GM23338 (cell line): ENCODE data around the gene ZNF366. TPM values are rescaled to one million over a fixed set of nuclear protein-coding genes. Genes with fewer than 3 reads are reported as not detected.

ENCODE experiments used
- ATAC-seq: fragments of 200-7000 bp; cut with Tn5 transposase; 3 replicates; pipeline ENCODE4 v1.9.1; 2020
- DNase-seq: peaks from one replicate; pipeline ENCODE4 v3.0.0-alpha.2; 2015; ENCODE audit warnings: low spot score
- H2AFZ ChIP-seq: fragments of 200-600 bp; sonication (generic); 2 replicates; pipeline ENCODE4 v1.8.0; 2016; ENCODE audit warnings: antibody characterized with exemption, mild to moderate bottlenecking, moderate library complexity
- H3F3A ChIP-seq: fragments of 200-600 bp; sonication (generic); replicated peaks from 2 replicates; pipeline ENCODE4 v1.8.0; 2017; ENCODE audit warnings: antibody characterized with exemption, mixed run types, low read depth
- H3K27ac ChIP-seq: fragments of 200-600 bp; sonication (generic); 2 replicates; pipeline ENCODE4 v1.6.1; 2016; ENCODE audit warnings: low read depth
- H3K27me3 ChIP-seq: fragments of 200-600 bp; sonication (generic); 2 replicates; pipeline ENCODE4 v1.8.0; 2016; ENCODE audit warnings: mild to moderate bottlenecking, mixed run types, moderate library complexity; ENCODE audit not compliant: insufficient read depth
- H3K36me3 ChIP-seq: fragments of 200-600 bp; sonication (generic); 2 replicates; pipeline ENCODE4 v1.8.0; 2016; ENCODE audit warnings: mild to moderate bottlenecking; ENCODE audit not compliant: insufficient read depth
- H3K4me1 ChIP-seq: fragments of 200-600 bp; sonication (generic); 2 replicates; pipeline ENCODE4 v1.8.0; 2016; ENCODE audit warnings: mild to moderate bottlenecking, moderate library complexity; ENCODE audit not compliant: insufficient read depth
- H3K4me2 ChIP-seq: fragments of 200-600 bp; sonication (generic); 2 replicates; pipeline ENCODE4 v1.7.1; 2017; ENCODE audit warnings: mixed run types
- H3K4me3 ChIP-seq: fragments of 200-600 bp; sonication (generic); 2 replicates; pipeline ENCODE4 v1.6.1; 2016; ENCODE audit warnings: mixed run types
- H3K79me2 ChIP-seq: fragments of 200-600 bp; sonication (generic); replicated peaks from 2 replicates; pipeline ENCODE4 v1.8.0; 2017; ENCODE audit warnings: mild to moderate bottlenecking; ENCODE audit not compliant: insufficient read depth
- H3K9me2 ChIP-seq: fragments of 200-600 bp; sonication (generic); 2 replicates; pipeline ENCODE4 v1.8.0; 2017; ENCODE audit not compliant: insufficient read depth
- H4K20me1 ChIP-seq: fragments of 200-600 bp; sonication (generic); replicated peaks from 2 replicates; pipeline ENCODE4 v1.8.0; 2017; ENCODE audit warnings: mild to moderate bottlenecking; ENCODE audit not compliant: insufficient read depth
- H3K27ac Mint-ChIP-seq: 2 replicates; pipeline ENCODE4 v1.8.0; 2020; ENCODE audit warnings: inconsistent platforms, mild to moderate bottlenecking, moderate library complexity, mixed read lengths
- H3K27me3 Mint-ChIP-seq: 3 replicates; pipeline ENCODE4 v1.8.0; 2022; ENCODE audit warnings: low read depth, mild to moderate bottlenecking, moderate library complexity, mixed read lengths, inconsistent platforms; ENCODE audit not compliant: insufficient read depth, poor library complexity
- H3K36me3 Mint-ChIP-seq: 3 replicates; pipeline ENCODE4 v1.8.0; 2021; ENCODE audit warnings: low read depth, mild to moderate bottlenecking, inconsistent platforms, moderate library complexity, mixed read lengths
- H3K4me1 Mint-ChIP-seq: 3 replicates; pipeline ENCODE4 v1.8.0; 2020; ENCODE audit warnings: mild to moderate bottlenecking, inconsistent platforms, mixed read lengths
- H3K4me3 Mint-ChIP-seq: 3 replicates; pipeline ENCODE4 v1.8.0; 2021; ENCODE audit warnings: moderate library complexity, mild to moderate bottlenecking, inconsistent platforms, mixed read lengths
- H3K9me3 Mint-ChIP-seq: 3 replicates; pipeline ENCODE4 v1.8.0; 2020; ENCODE audit warnings: moderate library complexity, mild to moderate bottlenecking, inconsistent platforms, mixed read lengths
- ETS1 ChIP-seq: IDR thresholded peaks from 2 replicates; pipeline ENCODE4 v1.6.1; 2016; ENCODE audit warnings: antibody characterized with exemption
- EZH2 ChIP-seq: fragments of 200-600 bp; sonication (generic); IDR thresholded peaks from one replicate; pipeline ENCODE4 v1.8.0; 2017; ENCODE audit warnings: antibody characterized with exemption, mild to moderate bottlenecking, low read depth; ENCODE audit not compliant: unreplicated experiment
- EZH2phosphoT487 ChIP-seq: fragments of 200-600 bp; sonication (generic); IDR thresholded peaks from one replicate; pipeline ENCODE4 v1.8.1; 2018; ENCODE audit warnings: antibody characterized with exemption; ENCODE audit not compliant: unreplicated experiment
- JUNB ChIP-seq: IDR thresholded peaks from one replicate; pipeline ENCODE4 v1.6.1; 2016; ENCODE audit warnings: antibody characterized with exemption; ENCODE audit not compliant: unreplicated experiment
- POLR2AphosphoS5 ChIP-seq: IDR thresholded peaks from 2 replicates; pipeline ENCODE4 v1.6.1; 2016; ENCODE audit warnings: antibody characterized with exemption, low read depth
- STAT1 ChIP-seq: IDR thresholded peaks from one replicate; pipeline ENCODE4 v1.6.1; 2016; ENCODE audit warnings: antibody characterized with exemption; ENCODE audit not compliant: unreplicated experiment
- ZNF114 ChIP-seq: fragments of 250-450 bp; sonication (Bioruptor Pico); IDR thresholded peaks from 2 replicates; pipeline ENCODE4 v1.5.0; 2020; ENCODE audit warnings: mild to moderate bottlenecking, moderate library complexity
- polyA plus RNA-seq: library from polyadenylated mRNA; unstranded; fragments of >200 nt; fragmentation: Nextera tagmentation; extraction: Ambion mirVana; gene quantifications from 2 replicates; pipeline ENCODE4 v1.2.1, GENCODE V29; 2016
- total RNA-seq: library from RNA; depleted of rRNA; stranded (reverse); fragments of >200 nt; shearing (Covaris generic); gene quantifications from 2 replicates; pipeline ENCODE4 v1.2.3, GENCODE V29; 2014
- TF ChIP-seq, protein P1 (sequence below): fragments of 250-450 bp; sonication (Bioruptor Pico); IDR thresholded peaks from 2 replicates; pipeline ENCODE4 v1.5.0; 2020; ENCODE audit warnings: mild to moderate bottlenecking, moderate library complexity

The ZNF366 gene
- total and polyA plus RNA-seq, 2 experiments from 2014 or later: not detected

DNA sequence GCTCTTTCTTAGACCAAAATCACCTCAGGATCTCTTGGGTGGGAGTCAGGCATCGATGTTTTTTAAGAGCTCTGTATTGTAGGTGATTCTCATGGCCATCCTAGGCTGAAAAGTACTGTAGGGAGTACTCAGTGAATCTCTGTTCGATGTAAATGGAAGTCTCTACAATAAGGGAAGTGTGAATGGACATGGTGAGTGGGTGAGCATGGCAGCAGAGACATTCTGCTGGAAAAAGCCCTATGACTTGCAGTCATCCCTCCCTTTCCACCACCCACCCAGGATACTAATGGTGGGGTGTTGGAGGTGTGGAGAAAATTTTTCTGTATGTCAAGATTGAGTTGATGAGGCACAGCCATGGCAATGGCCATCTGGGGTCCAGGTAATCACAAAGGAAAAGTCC is 30.9 kb downstream of the ZNF366 start (continued):
- TF ChIP-seq, protein P1, sequence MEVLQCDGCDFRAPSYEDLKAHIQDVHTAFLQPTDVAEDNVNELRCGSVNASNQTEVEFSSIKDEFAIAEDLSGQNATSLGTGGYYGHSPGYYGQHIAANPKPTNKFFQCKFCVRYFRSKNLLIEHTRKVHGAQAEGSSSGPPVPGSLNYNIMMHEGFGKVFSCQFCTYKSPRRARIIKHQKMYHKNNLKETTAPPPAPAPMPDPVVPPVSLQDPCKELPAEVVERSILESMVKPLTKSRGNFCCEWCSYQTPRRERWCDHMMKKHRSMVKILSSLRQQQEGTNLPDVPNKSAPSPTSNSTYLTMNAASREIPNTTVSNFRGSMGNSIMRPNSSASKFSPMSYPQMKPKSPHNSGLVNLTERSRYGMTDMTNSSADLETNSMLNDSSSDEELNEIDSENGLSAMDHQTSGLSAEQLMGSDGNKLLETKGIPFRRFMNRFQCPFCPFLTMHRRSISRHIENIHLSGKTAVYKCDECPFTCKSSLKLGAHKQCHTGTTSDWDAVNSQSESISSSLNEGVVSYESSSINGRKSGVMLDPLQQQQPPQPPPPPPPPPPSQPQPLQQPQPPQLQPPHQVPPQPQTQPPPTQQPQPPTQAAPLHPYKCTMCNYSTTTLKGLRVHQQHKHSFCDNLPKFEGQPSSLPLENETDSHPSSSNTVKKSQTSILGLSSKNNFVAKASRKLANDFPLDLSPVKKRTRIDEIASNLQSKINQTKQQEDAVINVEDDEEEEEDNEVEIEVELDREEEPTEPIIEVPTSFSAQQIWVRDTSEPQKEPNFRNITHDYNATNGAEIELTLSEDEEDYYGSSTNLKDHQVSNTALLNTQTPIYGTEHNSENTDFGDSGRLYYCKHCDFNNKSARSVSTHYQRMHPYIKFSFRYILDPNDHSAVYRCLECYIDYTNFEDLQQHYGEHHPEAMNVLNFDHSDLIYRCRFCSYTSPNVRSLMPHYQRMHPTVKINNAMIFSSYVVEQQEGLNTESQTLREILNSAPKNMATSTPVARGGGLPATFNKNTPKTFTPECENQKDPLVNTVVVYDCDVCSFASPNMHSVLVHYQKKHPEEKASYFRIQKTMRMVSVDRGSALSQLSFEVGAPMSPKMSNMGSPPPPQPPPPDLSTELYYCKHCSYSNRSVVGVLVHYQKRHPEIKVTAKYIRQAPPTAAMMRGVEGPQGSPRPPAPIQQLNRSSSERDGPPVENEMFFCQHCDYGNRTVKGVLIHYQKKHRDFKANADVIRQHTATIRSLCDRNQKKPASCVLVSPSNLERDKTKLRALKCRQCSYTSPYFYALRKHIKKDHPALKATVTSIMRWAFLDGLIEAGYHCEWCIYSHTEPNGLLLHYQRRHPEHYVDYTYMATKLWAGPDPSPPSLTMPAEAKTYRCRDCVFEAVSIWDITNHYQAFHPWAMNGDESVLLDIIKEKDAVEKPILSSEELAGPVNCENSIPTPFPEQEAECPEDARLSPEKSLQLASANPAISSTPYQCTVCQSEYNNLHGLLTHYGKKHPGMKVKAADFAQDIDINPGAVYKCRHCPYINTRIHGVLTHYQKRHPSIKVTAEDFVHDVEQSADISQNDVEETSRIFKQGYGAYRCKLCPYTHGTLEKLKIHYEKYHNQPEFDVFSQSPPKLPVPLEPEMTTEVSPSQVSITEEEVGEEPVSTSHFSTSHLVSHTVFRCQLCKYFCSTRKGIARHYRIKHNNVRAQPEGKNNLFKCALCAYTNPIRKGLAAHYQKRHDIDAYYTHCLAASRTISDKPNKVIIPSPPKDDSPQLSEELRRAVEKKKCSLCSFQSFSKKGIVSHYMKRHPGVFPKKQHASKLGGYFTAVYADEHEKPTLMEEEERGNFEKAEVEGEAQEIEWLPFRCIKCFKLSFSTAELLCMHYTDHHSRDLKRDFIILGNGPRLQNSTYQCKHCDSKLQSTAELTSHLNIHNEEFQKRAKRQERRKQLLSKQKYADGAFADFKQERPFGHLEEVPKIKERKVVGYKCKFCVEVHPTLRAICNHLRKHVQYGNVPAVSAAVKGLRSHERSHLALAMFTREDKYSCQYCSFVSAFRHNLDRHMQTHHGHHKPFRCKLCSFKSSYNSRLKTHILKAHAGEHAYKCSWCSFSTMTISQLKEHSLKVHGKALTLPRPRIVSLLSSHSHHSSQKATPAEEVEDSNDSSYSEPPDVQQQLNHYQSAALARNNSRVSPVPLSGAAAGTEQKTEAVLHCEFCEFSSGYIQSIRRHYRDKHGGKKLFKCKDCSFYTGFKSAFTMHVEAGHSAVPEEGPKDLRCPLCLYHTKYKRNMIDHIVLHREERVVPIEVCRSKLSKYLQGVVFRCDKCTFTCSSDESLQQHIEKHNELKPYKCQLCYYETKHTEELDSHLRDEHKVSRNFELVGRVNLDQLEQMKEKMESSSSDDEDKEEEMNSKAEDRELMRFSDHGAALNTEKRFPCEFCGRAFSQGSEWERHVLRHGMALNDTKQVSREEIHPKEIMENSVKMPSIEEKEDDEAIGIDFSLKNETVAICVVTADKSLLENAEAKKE: no peak
- TF ChIP-seq POLR2AphosphoS5: no peak
- TF ChIP-seq ZNF114: no peak
- no peak for TF ChIP-seq EZH2phosphoT487
- no peak for TF ChIP-seq ETS1

GRCh38 chr5:72474516-72474915 is 32.7 kb downstream of the ZNF366 start:
- no peaks in the 10 kb centered on the region for H3K36me3 Mint-ChIP-seq
- no peak overlapping the region for H3K27ac ChIP-seq
- no peaks in the 10 kb centered on the region for H3K4me1 Mint-ChIP-seq
- no peaks in the 10 kb centered on the region for H3K36me3 ChIP-seq
- no peaks in the 10 kb centered on the region for H3F3A ChIP-seq
- ATAC-seq: no peak
- no peaks in the 10 kb centered on the region for H3K79me2 ChIP-seq
- H2AFZ ChIP-seq: no peak overlapping the region
- TF ChIP-seq, protein P1: no peak
- TF ChIP-seq STAT1 (no peak), EZH2 (no peak), POLR2AphosphoS5 (no peak), JUNB (no peak), ETS1 (no peak)
- H3K4me3 ChIP-seq: no peak overlapping the region
- no peak overlapping the region for H3K4me2 ChIP-seq
- no peaks in the 10 kb centered on the region for H3K4me1 ChIP-seq
- DNase-seq: no peak
- no peaks in the 10 kb centered on the region for H3K27me3 Mint-ChIP-seq
- H3K9me2 ChIP-seq: peaks cover 15% of the 10 kb centered on the region; the same call in 1 of the 2 replicates
- H3K4me3 Mint-ChIP-seq: no peak overlapping the region
- no peaks in the 10 kb centered on the region for H4K20me1 ChIP-seq
- no peaks in the 10 kb centered on the region for H3K27me3 ChIP-seq
- no peaks in the 10 kb centered on the region; the same call in 2 of the 3 replicates for H3K9me3 Mint-ChIP-seq
- no peak overlapping the region for H3K27ac Mint-ChIP-seq
